Mucosa of stomach (tissue), 1 donor: ENCODE results near the gene FBXW12.

Source experiments
- H3K27me3 ChIP-seq: one replicate; pipeline ENCODE4 v1.7.0; 2013; ENCODE audit warnings: mild to moderate bottlenecking, low read length; ENCODE audit not compliant: control insufficient read depth, insufficient read depth
- H3K36me3 ChIP-seq: one replicate; pipeline ENCODE4 v1.7.0; 2013; ENCODE audit warnings: low read length; ENCODE audit not compliant: control insufficient read depth, insufficient read depth
- H3K4me1 ChIP-seq: one replicate; pipeline ENCODE4 v1.7.0; 2013; ENCODE audit warnings: mild to moderate bottlenecking, low read length; ENCODE audit not compliant: control insufficient read depth, insufficient read depth
- H3K4me3 ChIP-seq: one replicate; pipeline ENCODE4 v1.7.0; 2013; ENCODE audit warnings: low read length
- H3K9ac ChIP-seq: one replicate; pipeline ENCODE4 v1.7.0; 2013; ENCODE audit warnings: mild to moderate bottlenecking, low read length, moderate library complexity
- H3K9me3 ChIP-seq: one replicate; pipeline ENCODE4 v1.7.0; 2013; ENCODE audit warnings: mild to moderate bottlenecking, low read length, moderate library complexity; ENCODE audit not compliant: control insufficient read depth
- donor health status: Pancreatic carcinoma.

The FBXW12 gene

GRCh38 chr3:48405343-48405881, 33.4 kb downstream of the FBXW12 start:
- Histone ChIP-seq H3K36me3 (peaks cover 7% of the 10 kb centered on the region), H3K9ac (no peak overlapping the region), H3K4me1 (no peaks in the 10 kb centered on the region), H3K4me3 (no peak overlapping the region), H3K27me3 (no peaks in the 10 kb centered on the region), H3K9me3 (no peaks in the 10 kb centered on the region)

DNA sequence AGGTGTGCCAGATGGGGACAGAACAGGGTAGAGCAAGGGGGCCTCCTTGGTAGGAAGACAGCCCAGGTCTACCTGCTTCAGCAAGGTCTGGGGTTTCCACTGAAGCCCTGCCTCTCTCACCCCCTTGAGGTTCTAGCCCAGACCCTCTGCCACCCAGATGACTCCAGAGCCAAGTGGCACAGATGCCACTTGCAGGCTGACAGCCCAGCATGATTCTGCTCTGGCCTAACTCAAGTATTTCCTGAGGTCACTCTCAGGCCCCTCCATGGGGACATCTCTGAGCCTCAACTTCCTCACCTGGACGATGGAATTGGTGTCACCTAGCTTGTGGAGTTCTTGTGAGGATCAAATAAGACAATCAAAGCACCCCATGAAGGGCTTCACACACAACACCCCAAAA, 34.0 kb downstream of the FBXW12 start:
- no peaks in the 10 kb centered on the region for H3K9me3 ChIP-seq
- no peaks in the 10 kb centered on the region for H3K4me1 ChIP-seq
- peaks cover 12% of the 10 kb centered on the region for H3K36me3 ChIP-seq
- no peaks in the 10 kb centered on the region for H3K27me3 ChIP-seq
- H3K9ac ChIP-seq: no peak overlapping the region
- H3K4me3 ChIP-seq: no peak overlapping the region

DNA sequence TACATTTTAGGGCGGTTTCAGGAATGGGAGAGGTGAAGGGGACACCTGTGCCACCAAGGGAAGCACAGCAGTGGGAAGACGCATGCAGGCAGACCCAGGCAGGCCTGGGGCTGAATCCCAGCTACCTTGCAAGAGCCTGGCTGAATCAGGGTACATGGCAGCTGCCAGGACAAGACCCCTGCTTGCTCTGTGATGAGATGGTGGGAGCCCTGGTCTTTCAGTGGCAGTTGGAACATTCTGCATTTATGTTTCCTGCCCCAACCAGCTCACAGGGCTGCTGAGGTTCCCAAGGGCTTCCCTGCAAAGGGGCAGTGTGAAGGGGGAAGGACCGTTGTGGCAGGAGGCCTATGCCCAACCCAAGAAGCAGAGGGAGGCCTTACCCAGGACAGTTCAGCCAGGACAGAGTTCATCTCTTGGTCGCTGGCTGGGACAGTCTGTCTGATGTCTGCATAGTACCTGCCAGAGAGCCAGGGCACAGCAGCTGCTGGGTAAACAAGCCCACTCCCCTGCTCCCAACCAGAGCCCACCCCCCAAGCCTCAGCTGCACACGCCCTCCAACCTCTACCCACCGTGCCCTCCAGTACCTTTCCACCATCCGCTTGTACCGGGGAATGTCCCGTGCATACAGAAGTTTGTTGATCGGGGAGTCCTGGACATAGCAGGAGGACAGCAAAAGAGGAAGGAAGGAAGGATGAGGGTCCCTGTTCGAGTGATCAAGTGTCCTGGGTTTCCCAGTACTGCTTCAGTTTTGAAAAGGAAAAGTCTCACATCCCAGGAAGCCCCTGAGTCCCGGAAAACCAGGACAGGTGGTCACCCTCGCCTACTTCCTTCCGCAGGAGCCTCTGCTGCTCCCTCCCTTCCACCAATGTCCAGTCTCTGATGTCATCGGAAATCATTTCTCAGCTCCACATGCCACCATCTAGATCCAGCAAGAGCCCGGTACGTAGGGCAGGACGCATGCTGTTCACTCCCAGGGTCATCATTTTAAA, 34.7 kb downstream of the FBXW12 start:
- Histone ChIP-seq H3K9ac (no peak overlapping the region), H3K4me3 (no peak overlapping the region), H3K36me3 (peaks cover 15% of the 10 kb centered on the region), H3K27me3 (no peaks in the 10 kb centered on the region), H3K4me1 (no peaks in the 10 kb centered on the region), H3K9me3 (no peaks in the 10 kb centered on the region)

DNA sequence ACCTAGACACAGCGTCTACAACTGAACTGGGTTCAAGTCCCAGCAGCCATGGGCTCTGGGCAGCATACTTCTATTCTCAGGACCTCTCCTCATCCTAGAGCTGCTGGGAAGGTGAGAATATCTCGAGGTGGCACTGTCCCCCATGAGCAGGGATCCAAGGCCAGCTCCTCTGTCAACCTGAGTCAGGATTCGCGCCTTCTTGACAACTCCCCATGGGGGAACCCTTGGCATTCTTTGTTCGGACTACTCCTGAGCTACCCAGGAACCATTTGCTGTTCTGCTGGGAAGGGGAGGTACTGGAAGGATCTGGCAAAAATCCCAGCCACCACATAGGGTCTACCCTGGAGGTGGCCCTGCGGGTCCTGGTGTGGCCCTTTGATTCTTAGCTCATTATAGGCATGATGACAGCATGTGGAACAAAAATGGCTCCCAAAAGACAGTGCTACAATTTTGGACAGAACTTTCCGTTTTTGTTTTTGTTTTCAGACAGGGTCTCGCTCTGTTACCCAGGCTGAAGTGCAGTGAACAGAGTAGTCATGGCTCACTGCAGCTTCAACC, 35.6 kb downstream of the FBXW12 start:
- H3K4me3 ChIP-seq: no peak overlapping the region
- H3K36me3 ChIP-seq: peaks cover 22% of the 10 kb centered on the region
- no peak overlapping the region for H3K9ac ChIP-seq
- no peaks in the 10 kb centered on the region for H3K27me3 ChIP-seq
- no peaks in the 10 kb centered on the region for H3K4me1 ChIP-seq
- no peaks in the 10 kb centered on the region for H3K9me3 ChIP-seq

GRCh38 chr3:48408823-48409281, 36.8 kb downstream of the FBXW12 start:
- Histone ChIP-seq H3K27me3 (no peaks in the 10 kb centered on the region), H3K9ac (no peak overlapping the region), H3K36me3 (peaks cover 22% of the 10 kb centered on the region), H3K4me3 (no peak overlapping the region), H3K4me1 (no peaks in the 10 kb centered on the region), H3K9me3 (no peaks in the 10 kb centered on the region)

GRCh38 chr3:48409291-48410201, 37.5 kb downstream of the FBXW12 start:
- no peaks in the 10 kb centered on the region for H3K27me3 ChIP-seq
- H3K9ac ChIP-seq: no peak overlapping the region

DNA sequence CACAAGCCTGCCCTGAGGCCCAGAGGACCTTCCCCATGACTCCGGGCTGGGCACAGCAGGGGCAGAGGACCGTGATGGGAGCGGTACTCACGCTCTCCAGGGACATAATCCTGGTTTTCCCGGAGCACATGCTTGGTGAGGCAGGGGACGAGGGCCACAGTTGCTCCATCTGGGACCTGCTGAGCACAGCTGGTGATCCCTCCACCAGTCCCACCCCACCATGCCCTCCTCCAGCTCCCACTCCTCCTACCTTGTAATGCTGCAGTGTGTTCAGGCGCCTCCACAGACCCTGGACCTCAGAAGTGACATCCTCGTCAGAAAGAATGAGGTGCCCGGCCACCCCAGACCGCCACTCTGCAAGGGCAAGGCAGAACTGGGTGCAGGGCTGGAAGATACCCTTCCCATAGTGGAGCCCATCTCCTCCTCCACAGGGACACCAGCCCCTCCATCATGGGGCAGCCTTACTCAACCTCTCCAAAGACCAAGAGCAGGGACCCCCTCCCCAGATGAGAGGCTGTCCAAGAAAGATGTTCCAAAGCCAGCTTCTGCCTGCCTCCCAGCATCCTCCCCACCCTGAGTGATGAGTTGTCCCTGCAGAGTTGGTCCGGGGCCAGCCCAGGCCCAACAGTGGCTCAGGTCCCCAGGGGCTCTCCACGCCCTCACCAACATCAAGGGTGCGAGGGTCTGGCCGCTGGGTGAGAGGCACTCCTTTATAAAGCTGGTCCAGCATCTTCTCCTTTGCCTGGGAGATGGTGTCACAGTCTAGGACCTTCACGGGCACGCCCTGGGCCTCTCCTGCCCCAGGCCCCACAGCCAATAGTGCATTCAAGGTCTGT, 38.4 kb downstream of the FBXW12 start:
- H3K36me3 ChIP-seq: peaks cover 33% of the 10 kb centered on the region
- no peak overlapping the region for H3K4me3 ChIP-seq
- H3K4me1 ChIP-seq: no peaks in the 10 kb centered on the region
- H3K9me3 ChIP-seq: no peaks in the 10 kb centered on the region
- H3K9ac ChIP-seq: no peak overlapping the region
- H3K27me3 ChIP-seq: no peaks in the 10 kb centered on the region

More at GRCh38 chr3:48409291-48410201, 37.5 kb downstream of the FBXW12 start:
- Histone ChIP-seq H3K9me3 (no peaks in the 10 kb centered on the region), H3K4me3 (no peak overlapping the region), H3K4me1 (no peaks in the 10 kb centered on the region), H3K36me3 (peaks cover 24% of the 10 kb centered on the region)

GRCh38 chr3:48411041-48411588, 39.1 kb downstream of the FBXW12 start:
- H3K9me3 ChIP-seq: no peaks in the 10 kb centered on the region
- no peak overlapping the region for H3K9ac ChIP-seq
- H3K4me1 ChIP-seq: no peaks in the 10 kb centered on the region
- H3K36me3 ChIP-seq: peaks cover 38% of the 10 kb centered on the region
- H3K27me3 ChIP-seq: no peaks in the 10 kb centered on the region
- H3K4me3 ChIP-seq: no peak overlapping the region

DNA sequence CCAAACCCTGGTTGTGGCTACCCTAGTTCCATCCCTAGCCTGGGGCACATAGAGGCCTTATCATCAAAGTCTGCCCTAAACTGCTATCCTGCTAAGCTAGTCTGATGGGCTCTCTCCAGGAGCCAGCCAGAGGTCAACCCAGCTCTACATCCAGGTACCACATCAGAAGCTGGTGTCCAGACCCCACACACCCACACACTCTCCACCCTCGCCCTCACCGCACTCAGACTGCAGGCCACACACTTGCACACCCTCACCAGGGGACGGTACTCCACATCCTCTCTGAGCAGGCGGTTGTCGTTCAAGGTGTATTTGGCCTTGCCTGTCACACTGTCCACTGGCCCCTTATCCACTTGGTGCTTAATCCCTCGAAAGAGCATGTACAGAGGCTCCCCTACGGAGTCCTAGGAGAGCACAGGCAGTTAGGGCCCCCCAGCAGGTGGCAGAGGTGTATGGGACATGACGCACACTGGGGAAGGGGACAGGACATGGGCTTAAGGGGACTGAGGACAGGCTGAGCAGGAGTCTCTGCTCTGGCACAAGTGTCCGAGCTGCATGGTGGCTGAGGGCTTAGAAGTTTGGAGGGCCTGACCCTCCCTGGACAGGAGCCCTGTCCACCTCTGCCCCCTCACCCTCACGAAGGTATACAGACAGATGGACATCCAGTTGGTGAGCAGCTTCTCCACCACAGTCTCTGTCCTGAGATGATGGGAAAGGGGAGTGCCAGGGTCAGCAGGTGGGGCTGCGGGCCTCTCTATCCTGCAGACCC, 39.8 kb downstream of the FBXW12 start:
- Histone ChIP-seq H3K36me3 (peaks cover 40% of the 10 kb centered on the region), H3K4me3 (no peak overlapping the region), H3K9me3 (no peaks in the 10 kb centered on the region), H3K9ac (no peak overlapping the region), H3K27me3 (no peaks in the 10 kb centered on the region), H3K4me1 (no peaks in the 10 kb centered on the region)

- H3K9me3 ChIP-seq: no peaks in the 10 kb centered on the region
- H3K4me3 ChIP-seq: no peak overlapping the region
- H3K27me3 ChIP-seq: no peaks in the 10 kb centered on the region
- H3K36me3 ChIP-seq: peaks cover 43% of the 10 kb centered on the region
- H3K9ac ChIP-seq: no peak overlapping the region
- no peaks in the 10 kb centered on the region for H3K4me1 ChIP-seq
Observed at GRCh38 chr3:48412375-48413001, 40.5 kb downstream of the FBXW12 start.
